OCI-LY3 (cell line): ENCODE results near the gene ZNF175.
A peak's percentile ranks its signal among the peaks of the same experiment; 100 is the strongest.

ENCODE experiments used
- CTCF ChIP-seq: fragments of 200-600, 300-600 bp; sonication (generic); IDR thresholded peaks from 2 replicates; pipeline ENCODE4 v1.5.1; 2014; ENCODE audit warnings: antibody characterized with exemption, low read length, low read depth
- EZH2phosphoT487 ChIP-seq: fragments of 200-600 bp; shearing (Covaris generic); IDR thresholded peaks from 2 replicates; pipeline ENCODE4 v1.6.1; 2018; ENCODE audit warnings: antibody characterized with exemption, mixed run types, low read depth

GRCh38 chr19:51564791-51565190, 6.3 kb upstream of the ZNF175 start:
- TF ChIP-seq EZH2phosphoT487 = no peak
- peak; percentile 80 for TF ChIP-seq CTCF
